C4-2B (cell line): ENCODE data around the gene NSUN2.

Source experiments
- ZFX ChIP-seq: fragments of 450-650 bp; IDR thresholded peaks from 2 replicates; pipeline ENCODE4 v1.6.1; 2017
- TF ChIP-seq, protein P1 (sequence below): fragments of 450-650 bp; conservative IDR thresholded peaks from 2 replicates; pipeline ENCODE4 v1.5.1; 2017; ENCODE audit warnings: mild to moderate bottlenecking

GRCh38 chr5:6626508-6626907 is 6.3 kb downstream of the NSUN2 start:
- TF ChIP-seq, protein P1, sequence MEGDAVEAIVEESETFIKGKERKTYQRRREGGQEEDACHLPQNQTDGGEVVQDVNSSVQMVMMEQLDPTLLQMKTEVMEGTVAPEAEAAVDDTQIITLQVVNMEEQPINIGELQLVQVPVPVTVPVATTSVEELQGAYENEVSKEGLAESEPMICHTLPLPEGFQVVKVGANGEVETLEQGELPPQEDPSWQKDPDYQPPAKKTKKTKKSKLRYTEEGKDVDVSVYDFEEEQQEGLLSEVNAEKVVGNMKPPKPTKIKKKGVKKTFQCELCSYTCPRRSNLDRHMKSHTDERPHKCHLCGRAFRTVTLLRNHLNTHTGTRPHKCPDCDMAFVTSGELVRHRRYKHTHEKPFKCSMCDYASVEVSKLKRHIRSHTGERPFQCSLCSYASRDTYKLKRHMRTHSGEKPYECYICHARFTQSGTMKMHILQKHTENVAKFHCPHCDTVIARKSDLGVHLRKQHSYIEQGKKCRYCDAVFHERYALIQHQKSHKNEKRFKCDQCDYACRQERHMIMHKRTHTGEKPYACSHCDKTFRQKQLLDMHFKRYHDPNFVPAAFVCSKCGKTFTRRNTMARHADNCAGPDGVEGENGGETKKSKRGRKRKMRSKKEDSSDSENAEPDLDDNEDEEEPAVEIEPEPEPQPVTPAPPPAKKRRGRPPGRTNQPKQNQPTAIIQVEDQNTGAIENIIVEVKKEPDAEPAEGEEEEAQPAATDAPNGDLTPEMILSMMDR, result no peak
- TF ChIP-seq ZFX, result no peak
